ENCODE data around the gene TMPRSS5. TPM values are rescaled to one million over a fixed set of nuclear protein-coding genes. Genes with fewer than 3 reads are reported as not detected.
"Not testable (repeated sequence)": the region's sequence is repeated elsewhere in the genome, so short reads cannot be mapped to it uniquely, and the experiment has no call there.

Gene TMPRSS5
- 0.32 TPM in 1 of 2 replicates, not detected in the other for total RNA-seq (2014; rRNA removed; shearing (Covaris generic); ENCODE audit: low replicate concordance)

DNA sequence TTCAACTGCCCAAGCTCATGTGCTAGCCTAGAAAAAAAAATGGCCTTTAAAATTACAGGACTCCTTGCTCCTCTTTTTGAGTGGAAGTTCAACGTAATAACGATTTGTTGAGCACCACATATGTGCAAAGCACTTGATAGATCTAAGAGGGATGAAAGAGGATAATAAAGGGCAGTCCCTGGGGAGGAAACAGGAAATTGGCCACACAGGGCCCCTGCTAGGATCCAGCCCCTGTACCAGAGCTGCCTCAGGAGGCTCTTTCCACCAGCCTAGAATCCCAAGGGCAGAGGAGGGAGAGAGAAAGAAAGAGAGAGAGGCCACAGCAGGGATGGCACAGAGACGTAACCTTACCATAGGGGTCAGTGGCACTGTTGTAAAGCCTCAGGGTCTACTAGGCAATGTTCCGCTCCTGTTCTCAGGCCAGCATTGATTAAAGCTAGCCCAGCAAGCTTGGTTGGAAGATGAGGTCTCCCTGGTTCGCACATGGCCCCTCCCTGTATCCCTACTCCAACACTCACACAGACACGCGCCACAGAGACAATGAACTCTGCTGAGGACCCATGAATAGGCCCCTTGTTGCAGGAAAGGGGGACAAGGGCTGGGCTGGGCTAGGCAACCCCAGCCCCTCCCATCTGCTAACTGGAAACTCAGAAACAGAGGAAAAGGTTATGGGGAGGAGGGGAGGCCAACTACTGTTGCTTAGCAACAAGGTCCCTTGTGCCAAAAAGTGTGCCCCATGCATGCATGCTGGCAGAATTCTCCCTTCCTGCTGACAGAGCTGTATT, at the start of gene TMPRSS5:
Gene TMPRSS5 (minus strand): TSS at position 438 of the 785 bp plus-strand sequence. CDS start 84 bp downstream, at position 354.
- in situ Hi-C loops (cut with HindIII; ENCODE audit: low pct_unique_long_range_greater_than_20kb, low sequenced_read_pairs) = no loop called here
- DNase-seq (ENCODE audit: low read depth) = no peak

DNA sequence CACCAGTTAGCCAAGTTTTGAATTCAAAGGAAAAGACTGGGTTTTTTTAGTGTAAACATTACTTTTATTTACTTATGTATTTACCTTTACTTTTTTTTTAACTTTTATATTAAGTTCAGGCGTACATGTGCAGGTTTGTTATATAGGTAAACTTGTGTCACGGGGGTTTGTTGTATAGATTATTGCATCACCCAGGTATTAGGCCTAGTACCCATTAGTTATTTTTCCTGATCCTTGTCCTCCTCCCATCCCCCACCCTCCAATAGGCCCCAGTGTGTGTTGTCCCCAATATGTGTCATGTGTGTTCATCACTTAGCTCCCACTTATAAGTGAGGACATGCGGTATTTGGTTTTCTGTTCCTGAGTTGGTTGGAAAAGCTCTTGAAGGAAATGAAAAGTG, 46.8 kb upstream of the TMPRSS5 start:
- in situ Hi-C loops (cut with HindIII; ENCODE audit: low pct_unique_long_range_greater_than_20kb, low sequenced_read_pairs) = no loop called here

DNA sequence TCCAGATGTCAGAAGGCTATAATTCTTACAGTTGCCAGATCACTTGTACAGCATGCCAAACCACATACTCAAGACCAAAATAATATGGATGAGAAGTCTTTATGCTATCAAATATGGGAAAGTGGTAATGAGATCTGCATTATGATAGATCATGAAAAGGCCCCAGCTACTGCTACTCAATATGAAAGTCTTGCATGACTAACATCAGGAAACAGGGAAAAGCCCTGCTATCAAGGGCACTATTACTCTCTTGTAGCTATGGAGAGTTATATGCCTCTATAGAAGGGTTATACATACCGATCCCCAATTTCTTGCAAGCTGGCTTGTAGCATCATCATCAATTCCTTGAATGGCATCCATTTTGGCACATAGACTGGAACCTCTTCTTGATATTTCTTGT, 30.2 kb upstream of the TMPRSS5 start:
- in situ Hi-C loops (cut with HindIII; ENCODE audit: low pct_unique_long_range_greater_than_20kb, low sequenced_read_pairs) = no loop called here
- DNase-seq (ENCODE audit: low read depth) = no peak

More for the DNA sequence above, 46.8 kb upstream of the TMPRSS5 start:
- DNase-seq (ENCODE audit: low read depth) = no peak

DNA sequence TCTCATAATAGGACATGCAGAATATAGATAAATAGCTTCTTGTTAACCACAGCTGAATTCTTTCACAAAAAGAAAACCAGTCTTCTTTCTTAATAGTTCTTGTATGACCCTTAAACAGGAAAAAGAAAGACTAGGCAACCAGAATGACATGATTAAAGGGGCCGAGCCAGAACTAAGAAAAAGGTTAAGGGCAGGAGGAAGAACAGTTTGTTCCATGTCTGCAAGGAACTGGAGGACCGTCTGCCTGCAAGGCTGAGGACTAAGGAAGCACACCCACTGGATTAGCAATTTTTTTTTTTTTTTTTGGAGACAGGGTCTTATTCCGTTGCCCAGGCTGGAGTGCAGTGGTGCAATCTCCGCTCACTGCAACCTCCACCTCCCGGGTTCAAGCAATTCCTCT, 26.0 kb upstream of the TMPRSS5 start:
- in situ Hi-C loops (cut with HindIII; ENCODE audit: low pct_unique_long_range_greater_than_20kb, low sequenced_read_pairs) = no loop called here
- no peak for DNase-seq (ENCODE audit: low read depth)

DNA sequence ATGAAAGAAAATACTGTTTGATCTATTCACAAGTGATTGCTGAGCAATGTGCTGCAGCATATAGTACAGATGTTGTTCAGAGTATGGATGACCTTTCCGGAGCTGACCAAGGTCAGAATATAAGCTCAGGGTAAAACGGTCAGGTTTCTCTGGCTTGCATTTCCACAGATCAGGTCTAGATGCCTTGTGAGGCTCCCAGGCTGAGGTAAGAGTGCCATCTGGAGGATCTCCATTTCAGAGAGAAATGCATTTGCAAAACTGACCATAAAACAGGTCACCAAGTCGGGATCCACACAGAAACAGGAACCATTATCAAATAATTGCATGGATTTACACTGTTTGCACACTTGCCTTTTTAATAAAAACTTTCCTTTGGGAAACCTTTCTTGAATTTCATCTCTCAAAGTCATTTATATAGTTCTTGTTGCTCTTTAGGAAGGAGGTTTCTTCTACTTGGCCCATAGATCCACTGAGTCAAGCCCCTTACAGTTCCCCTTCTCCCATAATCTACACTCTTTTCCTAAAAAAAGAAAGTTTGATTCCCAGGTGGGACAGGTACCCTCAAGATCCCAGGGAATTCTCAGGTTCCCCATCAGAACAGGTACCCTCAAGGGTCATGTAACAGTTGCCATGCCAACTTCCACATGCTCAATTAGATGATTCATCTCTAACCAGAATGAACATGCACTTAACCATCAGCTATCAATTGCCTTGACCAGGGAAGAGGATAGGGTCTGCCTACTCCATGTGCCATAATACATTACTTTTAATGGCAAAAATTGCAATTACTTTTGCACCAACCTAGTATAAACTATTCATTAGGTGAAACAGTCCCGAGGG, 25.0 kb upstream of the TMPRSS5 start:
- in situ Hi-C loops (cut with HindIII; ENCODE audit: low pct_unique_long_range_greater_than_20kb, low sequenced_read_pairs) = no loop called here
- peak; percentile 29 for DNase-seq (ENCODE audit: low read depth)

DNA sequence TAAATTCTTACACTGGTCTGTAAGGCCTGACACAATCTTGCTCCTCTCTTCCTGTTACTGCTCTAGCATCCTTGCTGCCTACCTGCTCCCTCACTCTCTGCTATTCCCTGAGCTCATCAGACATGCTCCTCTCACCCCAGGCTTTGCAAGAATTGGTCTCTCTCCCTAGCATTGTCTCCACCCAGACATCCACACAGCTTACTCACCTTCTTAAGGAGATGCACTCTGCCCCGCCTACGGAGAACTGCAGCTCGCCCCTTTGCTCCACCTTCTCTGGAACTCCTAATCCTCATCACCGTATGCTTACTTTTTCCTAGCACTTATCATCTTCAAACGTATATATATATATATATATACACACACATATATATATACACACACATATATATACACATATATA, 23.3 kb upstream of the TMPRSS5 start:
- in situ Hi-C loops (cut with HindIII; ENCODE audit: low pct_unique_long_range_greater_than_20kb, low sequenced_read_pairs) = no loop called here
- DNase-seq (ENCODE audit: low read depth) = no peak

DNA sequence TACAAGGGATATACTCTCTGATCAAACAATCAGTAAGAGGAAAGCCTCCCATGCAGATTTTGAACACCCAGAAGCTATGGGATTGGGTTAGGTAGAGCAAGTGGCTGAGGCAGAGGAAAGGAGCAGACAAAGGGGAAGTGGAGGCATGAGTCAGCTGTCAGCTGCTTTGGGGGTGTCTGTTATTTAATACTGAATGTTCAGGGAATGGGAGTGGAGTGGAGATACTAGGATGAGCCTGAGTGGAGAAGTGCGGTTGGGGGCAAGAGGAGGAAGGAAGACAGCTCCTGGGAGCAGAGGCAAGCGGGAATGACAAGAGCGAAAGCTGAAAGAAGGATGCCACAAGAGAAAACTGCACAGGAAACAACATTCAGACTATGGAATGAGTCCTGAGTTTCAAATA, 22.7 kb upstream of the TMPRSS5 start:
- in situ Hi-C loops (cut with HindIII; ENCODE audit: low pct_unique_long_range_greater_than_20kb, low sequenced_read_pairs) = no loop called here

DNA sequence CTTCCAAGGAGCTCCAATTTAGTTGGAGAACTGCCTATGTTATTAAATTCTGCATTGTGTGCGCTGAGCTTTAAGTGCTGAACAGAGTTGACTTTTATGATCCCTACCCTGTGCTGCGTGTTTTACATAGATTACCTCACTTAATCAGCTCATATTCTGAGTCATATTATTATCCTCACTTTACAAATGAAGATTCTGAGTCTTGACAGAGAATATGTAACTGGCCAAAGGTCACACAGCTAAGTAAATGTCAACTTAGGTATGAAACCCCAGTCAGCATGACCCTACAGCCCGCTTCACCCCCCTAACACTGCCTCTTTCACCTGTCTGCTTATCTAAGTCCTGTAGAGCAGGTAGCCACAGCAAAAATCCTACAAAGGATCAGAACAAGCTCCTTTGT, 19.8 kb upstream of the TMPRSS5 start:
- in situ Hi-C loops (cut with HindIII; ENCODE audit: low pct_unique_long_range_greater_than_20kb, low sequenced_read_pairs) = no loop called here

More for the DNA sequence above, 22.7 kb upstream of the TMPRSS5 start:
- no peak for DNase-seq (ENCODE audit: low read depth)

DNA sequence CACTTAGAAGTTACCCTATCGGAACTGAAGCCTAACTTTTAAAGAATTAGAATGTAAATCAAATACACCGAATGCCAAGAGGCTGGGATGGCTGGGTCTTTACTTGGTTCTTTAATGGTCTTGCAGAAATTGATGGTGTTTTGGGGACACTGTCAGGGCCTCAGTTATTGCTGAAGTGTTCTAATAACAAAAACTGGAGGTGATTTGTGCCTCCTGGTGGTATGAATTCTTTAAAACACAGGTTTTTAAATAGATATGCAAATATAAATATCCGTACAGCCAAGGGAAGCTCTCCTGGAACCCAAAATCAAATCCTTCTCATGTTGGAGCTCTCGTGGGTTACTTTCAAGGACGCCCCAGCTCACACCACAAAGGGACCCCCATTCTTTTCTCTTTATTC, 19.3 kb upstream of the TMPRSS5 start:
- in situ Hi-C loops (cut with HindIII; ENCODE audit: low pct_unique_long_range_greater_than_20kb, low sequenced_read_pairs) = no loop called here
- no peak for DNase-seq (ENCODE audit: low read depth)

More for the DNA sequence above, 19.8 kb upstream of the TMPRSS5 start:
- DNase-seq (ENCODE audit: low read depth) = no peak

DNA sequence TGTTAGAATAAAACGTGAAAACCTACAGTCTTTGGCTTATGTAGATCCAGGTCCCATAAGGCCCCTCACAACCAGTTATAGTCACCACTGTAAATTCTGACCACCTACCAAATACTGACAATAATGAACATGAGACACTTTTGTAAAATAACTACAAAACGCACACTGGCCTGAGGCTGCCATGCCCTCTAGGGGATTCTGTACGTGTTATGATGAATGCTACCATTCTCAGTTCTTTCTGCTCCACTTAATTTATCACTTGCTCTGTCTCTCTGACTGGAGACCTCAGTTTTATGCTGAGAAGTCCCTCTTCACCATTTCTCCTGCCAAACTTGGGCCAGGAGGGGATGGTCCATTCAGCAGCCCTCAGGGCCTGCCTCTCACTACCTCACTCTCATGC, 18.7 kb upstream of the TMPRSS5 start:
- in situ Hi-C loops (cut with HindIII; ENCODE audit: low pct_unique_long_range_greater_than_20kb, low sequenced_read_pairs) = no loop called here
- DNase-seq (ENCODE audit: low read depth) = no peak

DNA sequence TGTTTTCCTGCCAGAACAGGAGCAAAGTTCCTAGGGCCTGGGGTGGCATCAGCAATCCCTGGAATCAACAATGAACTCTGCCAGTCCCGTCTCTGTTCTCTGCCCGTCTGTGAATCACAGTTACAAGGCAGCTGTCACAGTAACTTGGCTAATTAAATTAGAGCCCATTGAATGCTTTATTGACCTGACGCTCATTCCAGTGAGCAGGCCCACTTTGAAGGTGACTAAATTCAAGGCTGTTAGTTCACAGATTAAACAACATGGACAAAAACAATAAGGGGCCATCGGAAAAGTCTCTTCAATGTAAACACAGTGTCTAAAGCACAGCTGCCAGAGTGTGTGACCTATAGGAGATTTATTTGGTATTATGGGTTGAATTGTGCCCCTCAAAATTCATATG, 17.7 kb upstream of the TMPRSS5 start:
- DNase-seq (ENCODE audit: low read depth) = no peak
- in situ Hi-C loops (cut with HindIII; ENCODE audit: low pct_unique_long_range_greater_than_20kb, low sequenced_read_pairs) = no loop called here

DNA sequence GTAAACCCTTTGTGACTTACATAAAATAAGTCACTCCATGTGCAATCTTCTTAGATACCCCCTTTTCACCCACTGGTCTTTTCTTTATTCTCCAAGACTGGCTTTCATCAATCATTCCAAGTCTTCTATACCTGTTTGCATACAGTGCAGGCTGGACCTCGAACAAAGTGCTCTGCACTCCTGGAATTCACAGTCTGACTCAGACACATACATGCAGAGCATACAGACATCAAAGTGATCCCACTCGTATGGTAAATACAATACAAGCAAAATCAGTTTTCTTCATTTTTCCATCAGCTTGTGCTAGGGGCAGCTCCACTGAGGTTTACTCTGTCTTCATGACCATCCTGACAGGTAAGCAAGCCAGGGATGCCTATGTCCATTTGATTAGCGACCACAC, 16.8 kb upstream of the TMPRSS5 start:
- in situ Hi-C loops (cut with HindIII; ENCODE audit: low pct_unique_long_range_greater_than_20kb, low sequenced_read_pairs) = no loop called here
- DNase-seq (ENCODE audit: low read depth) = no peak

DNA sequence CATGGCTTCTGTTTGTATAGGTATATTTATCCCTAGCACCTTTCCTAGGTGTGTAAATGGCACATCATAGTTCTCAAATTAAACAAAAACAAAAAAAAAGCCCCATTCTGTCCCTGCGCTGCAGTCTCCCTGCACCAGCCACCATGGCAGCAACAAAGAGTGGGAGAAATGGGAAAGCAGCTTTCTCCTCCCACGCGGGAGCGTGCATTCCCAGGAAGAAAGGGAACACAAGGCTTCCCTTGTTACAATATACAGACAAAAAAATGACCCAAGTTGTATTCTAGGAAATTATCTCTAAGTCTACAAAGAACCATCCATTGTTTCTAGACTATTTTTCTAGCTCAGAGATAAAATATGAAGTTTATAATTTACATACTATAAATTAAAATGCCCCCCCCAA, 16.1 kb upstream of the TMPRSS5 start:
- in situ Hi-C loops (cut with HindIII; ENCODE audit: low pct_unique_long_range_greater_than_20kb, low sequenced_read_pairs) = no loop called here
- no peak for DNase-seq (ENCODE audit: low read depth)

DNA sequence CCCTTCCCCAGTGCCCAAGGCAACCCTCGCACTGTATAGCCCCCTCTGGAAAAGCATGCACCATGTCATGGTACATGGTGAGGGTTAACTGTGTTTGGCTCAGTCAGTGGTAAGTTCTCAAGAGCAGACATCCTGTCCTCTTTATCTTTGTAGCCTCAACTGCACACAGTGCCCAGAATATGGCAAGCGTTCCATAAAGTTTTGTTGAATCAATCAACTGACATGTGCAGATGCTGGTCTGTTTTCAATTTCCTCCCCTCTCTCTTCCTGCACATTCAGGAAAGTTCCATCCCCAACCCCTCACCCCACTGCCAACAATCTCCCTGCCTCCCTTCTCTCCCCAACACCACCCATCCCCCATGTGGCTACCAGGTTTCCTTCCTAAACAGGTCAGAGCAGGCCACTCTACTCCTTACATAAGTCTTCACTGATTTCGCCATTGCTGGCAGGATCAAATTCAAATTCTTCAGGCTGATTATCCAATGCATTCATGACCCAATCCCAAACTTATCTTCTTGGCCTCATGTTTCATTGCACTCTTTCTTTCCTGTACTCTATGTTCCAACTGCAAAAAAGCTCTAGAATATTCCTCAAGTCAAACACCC, 15.5 kb upstream of the TMPRSS5 start:
- in situ Hi-C loops (cut with HindIII; ENCODE audit: low pct_unique_long_range_greater_than_20kb, low sequenced_read_pairs) = no loop called here
- no peak for DNase-seq (ENCODE audit: low read depth)

DNA sequence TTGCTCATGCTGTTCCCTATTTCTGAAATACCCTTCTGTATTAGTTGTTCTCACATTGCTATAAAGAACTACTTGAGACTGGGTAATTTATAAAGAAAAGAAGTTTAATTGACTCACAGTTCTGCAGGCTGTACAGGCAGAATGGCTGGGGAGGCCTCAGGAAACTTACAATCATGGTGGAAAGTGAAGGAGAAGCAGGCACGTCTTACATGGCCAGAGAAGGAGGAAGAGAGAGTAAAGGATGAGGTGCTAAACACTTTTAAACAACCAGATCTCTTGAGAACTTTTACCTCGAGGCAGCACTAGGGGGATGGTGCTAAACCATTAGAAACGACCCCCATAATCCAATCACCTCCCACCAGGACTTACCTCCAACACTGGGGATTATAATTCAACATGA, 14.4 kb upstream of the TMPRSS5 start:
- DNase-seq (ENCODE audit: low read depth); in situ Hi-C loops (cut with HindIII; ENCODE audit: low pct_unique_long_range_greater_than_20kb, low sequenced_read_pairs): not testable (repeated sequence)

DNA sequence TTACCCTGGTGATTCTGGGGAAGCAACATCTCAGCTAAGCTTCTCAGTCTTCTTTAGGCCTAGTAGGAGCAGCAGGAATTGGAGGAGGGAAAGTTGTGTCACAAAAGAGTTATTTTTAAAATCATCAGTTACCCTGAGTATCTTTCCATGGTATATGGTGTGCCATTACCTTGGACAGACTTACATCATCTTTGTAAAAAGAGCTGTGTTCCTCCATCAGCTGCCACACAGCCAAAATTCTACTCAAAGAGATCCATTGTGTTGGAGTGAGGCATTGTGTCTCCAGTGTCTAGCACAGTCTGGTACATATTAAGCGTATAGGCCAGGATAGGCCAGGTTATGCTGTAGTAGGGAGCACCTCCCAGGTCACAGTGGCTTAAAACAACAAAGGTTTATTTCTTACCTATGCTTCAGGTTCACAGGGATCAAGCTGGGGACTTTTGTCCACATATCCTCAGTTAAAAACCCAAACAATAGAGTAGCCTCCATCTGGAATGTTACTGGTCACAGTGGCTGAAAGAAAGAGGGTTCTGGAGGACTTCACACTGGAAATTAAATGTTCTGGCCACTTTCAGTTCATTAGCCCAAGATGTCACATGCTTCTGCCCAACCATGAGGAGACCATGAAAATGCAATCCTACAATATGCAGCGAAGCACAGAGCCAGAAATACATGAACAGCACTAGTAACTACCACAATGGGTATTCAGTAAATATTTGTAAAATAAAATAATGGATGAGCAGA, 9.9 kb upstream of the TMPRSS5 start:
- in situ Hi-C loops (cut with HindIII; ENCODE audit: low pct_unique_long_range_greater_than_20kb, low sequenced_read_pairs) = no loop called here
- no peak for DNase-seq (ENCODE audit: low read depth)

DNA sequence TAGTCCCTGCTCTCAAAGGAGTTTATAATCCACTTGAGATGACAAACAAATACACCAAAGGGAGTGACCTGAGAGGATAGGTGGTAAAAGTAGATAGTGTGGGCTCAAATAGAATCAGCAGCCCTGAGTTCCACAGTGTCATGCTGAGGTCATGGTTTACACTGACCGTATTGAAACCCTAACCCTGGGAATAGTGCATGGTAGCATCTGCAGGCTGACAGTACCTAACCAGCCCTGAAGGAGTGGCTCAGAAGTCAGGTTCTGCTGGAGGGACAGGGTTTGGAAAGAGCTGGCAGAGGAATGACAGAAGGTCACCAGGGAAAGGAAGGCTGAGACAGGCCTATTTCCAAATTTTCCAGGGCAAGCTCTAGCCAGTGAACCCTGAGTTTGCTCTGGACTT, 9.2 kb upstream of the TMPRSS5 start:
- DNase-seq (ENCODE audit: low read depth) = no peak
- in situ Hi-C loops (cut with HindIII; ENCODE audit: low pct_unique_long_range_greater_than_20kb, low sequenced_read_pairs) = no loop called here

DNA sequence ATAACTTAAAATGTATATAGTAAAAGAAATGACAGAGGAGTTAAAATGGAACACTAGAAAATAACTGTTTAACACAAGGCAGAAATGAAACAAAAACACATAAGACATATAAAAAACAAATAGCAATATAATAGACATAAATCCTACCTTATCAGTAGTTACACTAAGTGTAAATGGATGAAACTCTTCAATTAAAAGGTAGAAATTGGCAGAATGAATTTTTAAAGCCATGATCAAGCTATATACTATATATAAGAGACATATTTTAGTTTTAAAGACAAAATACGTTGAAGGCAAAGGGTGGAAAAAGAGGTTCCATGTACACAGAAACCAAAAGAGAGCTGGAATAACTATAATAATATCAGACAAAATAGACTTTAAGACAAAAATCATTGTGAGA, 4.9 kb upstream of the TMPRSS5 start:
- in situ Hi-C loops (cut with HindIII; ENCODE audit: low pct_unique_long_range_greater_than_20kb, low sequenced_read_pairs) = no loop called here
- no peak for DNase-seq (ENCODE audit: low read depth)
